AG08395 (cell line): ENCODE results near the gene ZMYM4.

ENCODE experiments used
- DNase-seq: peaks from one replicate; pipeline ENCODE4 v3.0.0; 2012; ENCODE audit warnings: mixed read lengths, low spot score

Gene ZMYM4

DNA sequence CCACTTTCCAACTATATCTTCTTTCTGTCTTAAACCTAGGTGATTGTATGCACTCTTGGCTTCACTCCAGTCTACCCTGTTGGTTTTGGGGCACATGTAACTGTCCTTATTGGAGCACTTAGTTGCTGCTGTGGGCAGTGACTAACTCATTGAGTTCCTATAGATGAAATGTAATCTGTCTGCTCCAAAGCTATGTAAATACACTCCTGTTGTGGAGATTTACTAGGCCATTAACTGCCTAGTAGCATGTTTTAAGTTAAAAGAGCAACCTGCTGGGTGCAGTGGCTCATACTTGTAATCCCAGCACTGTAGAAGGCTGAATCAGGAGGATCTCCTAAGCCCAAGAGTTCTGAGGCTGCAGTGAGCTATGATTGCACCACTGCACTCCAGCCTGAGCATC, 137.6 kb downstream of the ZMYM4 start:
- DNase-seq: no peak

DNA sequence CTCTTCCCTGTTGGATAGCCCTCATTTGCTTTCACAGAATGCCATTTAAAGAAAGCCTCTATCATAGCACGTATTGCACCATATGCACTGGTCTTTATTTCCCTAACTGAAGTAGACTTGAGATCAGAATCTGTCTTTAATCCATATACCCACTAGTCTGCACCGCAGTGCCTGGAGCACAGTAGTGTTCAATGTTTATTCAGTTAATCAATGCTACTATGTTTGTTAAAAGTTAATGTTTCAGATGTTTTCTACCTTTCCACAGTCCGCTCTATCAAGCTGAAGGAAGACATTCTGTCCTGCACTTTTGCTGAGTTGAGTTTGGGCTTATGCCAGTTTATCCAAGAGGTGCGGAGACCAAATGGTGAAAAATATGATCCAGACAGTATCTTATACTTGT, 139.2 kb downstream of the ZMYM4 start:
- no peak for DNase-seq

DNA sequence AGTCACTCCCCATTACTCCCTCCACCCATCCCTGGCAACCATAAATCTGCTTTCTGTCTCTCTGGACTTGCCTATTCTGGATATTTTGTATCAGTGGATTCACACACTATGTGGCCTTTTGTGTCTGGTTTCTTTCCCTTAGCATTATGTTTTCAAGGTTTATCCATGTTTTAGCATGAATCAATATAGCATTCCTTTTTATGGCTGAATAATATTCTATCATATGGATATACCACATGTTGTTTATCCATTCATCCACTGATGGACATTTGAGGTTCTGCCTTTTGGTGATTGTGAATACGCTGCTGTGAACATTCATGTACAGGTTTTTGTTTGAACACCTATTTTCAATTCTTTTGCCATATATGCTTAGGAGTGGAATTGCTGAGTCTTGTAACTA, 140.4 kb downstream of the ZMYM4 start:
- no peak for DNase-seq

DNA sequence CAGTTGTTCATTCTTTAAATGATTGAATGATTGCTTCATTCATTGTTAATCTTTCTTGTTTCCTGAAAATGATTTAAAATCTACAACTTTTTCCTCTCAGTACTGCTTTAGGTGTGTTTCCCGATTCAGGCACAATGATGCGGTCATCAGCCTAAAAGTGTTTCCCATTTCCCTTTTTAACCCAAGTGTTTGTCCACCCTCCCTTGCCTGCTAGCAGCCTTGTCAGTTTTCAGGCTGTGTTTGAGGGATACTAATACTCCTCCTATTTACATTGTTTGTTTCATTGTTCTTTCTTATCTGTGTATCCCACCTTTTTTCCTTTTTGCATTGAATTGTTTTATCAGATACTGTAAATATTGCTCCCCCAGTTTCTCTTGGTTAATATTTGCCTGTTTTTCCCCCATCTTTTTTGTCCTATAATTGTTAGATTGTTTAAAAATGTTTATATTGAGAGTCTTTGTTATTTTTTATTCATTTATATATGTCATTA, 157.6 kb downstream of the ZMYM4 start:
- no peak for DNase-seq

DNA sequence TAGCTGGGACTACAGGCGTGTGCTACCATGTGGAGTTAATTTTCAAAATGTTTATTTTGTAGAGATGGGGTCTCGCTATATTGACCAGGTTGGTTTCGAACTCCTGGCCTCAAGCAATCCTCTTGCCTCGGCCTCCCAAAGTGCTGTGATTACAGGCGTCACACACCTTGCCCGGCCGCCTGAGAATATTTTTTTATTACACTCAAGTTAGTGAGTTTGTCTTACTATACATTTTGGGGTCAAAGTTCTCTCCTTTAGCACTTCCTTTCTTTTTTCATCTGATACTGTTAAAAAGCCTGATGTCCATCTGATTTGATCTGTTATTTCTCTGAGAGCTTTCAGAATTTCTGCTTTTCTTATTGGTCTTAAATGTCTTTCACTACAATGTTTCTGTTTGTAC, 159.9 kb downstream of the ZMYM4 start:
- no peak for DNase-seq

DNA sequence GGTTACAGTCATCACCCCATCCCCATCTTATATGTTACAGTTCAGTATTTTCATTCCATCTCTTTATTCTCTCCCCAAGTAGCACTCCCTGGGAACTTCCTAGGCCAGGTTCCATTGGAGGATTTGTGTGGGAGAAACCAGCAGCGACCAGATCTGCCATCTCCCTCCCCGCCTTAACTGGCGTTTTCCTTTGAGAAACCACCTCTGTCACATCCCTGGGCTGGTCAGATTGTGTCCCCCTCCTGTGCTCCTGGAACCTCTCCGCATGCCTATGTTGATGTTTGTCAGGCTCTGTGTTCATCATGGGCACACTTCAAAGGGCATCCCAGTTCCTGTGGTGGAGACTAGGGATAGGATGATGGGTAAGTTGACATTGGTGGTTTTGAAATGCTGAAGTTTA, 162.3 kb downstream of the ZMYM4 start:
- DNase-seq: no peak

DNA sequence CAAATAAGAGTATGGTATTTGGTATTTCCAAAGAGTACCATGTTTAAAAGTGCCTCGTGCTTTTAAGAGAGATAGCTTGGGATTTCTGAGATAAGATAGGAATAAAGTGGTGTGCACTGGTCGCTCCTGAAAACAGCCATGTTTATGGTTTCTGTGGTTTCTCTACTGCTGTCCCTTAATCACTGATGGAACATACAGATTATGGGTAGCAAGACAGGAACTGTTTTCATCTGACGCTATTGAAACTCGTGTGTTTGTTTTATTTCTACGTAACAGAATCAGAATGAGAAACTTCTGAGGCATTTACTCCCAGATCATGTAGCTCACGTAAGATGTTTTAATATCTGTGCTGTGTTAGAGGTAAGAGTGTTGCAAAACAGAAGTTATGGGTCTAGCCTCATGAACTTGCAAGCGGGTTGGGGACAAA, 162.7 kb downstream of the ZMYM4 start:
- DNase-seq: no peak

DNA sequence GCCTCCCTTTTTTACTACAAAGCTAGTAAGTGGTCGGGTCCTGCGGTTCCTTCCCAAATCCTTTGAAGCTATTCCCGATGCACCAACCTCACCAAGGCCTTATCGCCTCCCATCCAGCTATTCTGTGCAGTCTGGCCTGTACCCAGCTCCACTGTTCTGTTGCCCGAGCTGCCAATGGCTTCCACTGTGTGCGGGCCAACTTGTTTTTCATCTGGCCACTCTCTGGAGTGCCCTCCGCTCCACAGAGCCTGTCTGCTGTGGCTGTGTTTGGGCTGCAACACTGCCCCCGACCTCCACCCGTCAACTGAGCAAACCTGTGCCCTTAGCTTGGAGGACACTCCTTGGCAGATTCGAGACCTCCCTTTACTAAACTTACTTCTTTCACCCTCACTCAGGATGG, 163.7 kb downstream of the ZMYM4 start:
- no peak for DNase-seq

DNA sequence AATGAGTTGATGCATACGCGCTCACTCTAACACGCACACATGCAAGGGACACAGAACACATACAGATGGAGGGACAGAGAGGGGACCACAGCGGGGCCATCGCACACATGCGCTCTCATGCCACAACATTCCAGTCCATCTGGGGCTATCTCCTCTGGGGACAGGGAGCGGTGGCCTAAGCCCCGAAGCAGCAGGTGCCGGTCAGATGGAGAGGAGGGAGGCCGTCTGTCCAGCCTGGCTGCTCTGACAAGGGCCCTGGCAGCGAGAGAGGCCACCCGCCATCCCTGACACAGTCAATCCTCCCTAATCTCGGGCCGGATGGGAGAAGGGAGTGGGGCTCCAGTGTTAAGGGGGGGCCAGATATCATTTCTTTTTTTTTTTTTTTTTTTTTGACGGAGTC, 165.2 kb downstream of the ZMYM4 start:
- no peak for DNase-seq

DNA sequence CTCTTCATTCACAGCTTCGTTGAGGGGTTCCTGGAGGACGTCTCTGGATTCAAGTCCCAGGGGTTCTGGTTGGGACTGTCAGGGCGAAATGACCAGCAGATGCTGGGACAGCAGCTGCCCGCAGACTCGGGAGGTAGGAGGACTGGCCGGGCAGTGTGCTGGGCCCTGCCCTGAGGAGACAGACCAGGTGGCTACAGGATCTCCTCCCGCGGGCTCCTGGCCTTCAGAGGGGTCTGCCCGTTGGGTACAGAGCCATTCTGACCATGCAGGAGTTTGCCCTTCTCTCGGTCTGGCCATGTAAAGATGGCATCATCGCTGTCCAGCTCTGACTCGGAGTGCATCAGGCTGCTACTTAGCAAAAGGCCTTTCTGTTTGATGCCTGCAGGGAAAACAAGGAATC, 166.2 kb downstream of the ZMYM4 start:
- DNase-seq: no peak

DNA sequence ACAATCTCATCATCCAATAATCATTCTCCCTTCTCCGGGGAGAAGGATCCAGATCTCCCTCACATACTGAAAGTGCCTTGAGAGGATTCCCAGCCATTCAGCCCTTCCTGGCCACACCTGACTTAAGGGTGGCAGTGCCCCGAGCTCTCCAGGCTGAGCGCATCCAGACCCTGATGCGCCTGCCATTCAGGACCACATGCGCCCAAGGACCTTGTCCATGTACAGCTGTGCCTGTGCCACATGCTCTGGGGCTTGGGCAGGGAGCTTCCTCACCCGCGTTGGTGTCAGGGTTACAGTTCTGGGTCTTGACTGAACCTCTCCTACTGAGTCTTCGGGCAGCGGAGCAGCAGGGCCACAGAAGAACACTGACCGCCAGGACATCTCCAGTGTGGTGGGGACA, 167.6 kb downstream of the ZMYM4 start:
- no peak for DNase-seq

DNA sequence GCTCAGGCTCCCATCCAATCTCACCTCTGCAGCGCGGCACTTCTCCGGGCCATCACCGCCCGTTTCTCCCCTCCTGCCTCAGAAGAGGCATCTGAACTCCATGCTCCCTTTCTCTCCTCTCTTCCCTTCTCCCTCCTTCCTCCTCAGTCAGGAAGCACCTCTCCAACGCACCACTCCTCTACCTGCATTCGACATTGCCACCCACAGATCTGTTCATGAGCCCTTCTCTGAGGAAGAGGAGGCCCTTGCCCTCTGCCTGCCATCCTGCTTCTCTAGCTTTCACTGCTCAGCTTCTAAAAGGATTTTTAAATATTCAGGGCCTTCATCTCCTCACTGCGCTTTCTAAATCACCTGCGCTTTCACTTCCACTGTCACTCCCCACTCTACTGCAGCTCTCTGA, 168.7 kb downstream of the ZMYM4 start:
- no peak for DNase-seq

DNA sequence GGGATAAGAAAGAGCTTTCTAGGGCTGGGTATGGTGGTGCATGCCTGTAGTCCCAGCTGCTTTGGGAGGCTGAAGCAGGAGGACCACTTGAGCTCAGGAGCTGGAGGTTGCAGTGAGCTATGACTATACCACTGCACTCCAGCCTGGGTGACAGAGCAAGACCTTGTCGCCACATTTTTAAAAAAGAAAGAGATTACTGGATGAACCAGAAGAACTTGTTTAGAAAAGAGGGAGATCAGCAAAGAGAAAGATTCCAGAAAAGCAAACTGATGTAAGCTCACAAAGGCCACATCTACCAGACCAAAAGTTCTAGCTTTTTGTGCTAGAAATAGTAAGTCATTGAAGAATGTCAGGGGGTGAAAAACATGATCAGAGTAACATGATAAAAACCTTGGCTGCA, 171.1 kb downstream of the ZMYM4 start:
- no peak for DNase-seq

DNA sequence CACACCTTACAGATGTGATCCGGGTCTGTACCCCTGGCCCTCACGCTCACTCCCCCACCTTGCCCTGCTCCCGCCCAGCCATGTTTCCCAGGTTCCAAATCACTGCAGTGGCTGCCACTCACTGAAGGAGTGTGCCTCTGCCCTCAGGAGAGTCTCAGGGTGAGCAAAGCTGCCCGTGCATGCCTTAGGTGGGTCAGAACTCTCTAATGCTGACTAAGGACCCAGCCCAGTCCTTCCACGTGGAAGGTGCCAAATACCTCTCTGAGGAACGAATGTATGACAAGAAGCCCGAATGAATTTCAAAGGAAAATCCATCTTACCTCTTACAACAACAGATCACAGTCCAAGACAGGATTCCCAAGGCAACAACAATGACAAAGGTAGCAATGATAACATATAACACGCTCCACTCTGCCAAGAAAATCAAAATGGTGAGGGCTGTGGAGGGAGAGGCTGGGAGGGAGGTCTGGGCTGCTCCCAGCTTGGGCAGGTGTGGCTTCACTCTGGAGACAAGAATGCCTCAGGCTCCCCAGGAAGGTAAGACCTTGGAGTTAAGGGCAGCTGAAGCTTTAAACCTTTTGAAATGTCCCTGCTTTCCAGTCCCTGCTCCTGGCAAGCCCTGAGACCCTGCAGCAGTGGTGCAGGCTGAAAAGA, 173.5 kb downstream of the ZMYM4 start:
- DNase-seq: no peak

DNA sequence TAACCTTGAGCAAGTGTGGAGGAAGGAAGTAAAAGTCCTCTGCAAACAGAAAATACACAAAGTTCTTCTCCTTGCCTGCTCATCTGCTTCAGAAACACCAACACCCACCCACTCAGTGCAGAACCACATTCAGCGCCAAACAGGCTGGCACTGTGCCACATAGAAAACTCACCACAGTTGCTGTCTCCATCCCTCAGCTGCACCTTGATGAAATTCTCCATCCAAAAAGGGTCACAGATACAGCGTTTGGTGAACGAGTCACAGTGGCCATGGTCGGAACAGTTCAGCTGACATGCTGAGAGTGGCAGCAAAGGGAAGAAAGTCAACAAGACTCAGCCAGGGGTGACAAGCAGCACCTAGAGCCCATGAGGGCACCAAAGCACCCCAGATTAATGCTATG, 174.2 kb downstream of the ZMYM4 start:
- no peak for DNase-seq

DNA sequence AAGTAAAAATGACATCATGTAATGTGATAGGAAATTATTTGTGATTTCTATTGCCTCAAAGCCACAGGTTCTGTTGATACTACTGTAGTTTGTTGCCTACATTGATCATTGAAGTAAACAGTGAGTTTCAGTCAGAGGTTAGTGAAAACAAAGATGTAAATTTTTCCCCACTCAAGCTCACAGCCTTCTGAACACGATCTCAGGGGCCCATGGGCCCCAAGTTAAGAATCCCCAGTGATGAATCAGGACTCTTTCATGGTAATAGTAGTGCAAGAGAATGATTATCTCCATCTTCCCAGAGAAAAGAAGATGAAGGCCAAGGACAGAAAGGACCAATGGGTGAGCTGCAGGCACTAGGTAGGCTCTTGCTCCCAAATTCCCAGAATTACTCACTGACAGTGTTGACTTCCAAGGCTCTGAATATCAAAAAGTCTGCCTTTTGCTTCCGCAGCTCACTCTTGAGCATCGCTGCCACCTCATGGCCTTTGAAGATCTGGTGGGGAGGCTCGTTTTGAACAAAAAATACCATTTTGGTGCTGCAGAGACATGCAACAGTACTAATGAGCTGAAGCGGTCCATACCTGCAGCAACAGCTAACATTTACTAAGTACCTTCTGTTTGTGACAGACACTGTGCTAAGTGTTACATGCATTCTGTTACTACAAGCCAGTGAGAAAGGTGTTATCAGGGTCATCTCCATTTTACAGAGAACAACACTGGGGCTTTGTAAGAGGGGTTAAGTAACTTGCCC, 175.4 kb downstream of the ZMYM4 start:
- no peak for DNase-seq

DNA sequence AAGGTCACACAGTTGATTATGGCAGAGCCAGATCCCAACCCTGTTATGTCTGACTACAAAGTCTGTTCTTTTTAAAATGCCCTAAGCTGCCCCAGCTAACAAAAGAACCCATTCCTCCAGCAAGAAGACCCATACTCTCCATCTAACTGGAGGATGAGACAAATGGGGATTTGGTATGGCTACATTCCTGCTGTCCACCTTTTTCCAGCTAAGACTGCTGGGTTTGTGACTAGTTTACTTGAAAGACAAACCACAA, 175.9 kb downstream of the ZMYM4 start:
- DNase-seq: no peak

DNA sequence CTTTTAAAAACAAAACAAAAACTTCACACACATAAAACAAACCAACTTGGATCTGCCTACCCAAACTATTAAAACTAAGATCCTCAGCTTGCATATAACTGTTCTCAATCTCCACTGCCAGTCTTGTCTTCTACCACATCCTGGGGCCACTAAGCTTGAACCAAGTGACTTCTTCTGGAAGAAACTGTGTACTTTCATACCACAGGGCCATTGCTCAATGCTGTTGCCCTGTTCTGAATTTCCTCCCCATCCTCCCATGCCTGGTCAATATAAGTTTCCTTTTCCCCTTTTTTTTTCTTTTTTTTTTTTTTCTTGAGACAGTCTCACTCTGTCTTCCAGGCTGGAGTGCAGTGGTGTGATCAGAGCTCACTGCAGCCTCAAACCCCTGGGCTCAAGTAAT, 178.8 kb downstream of the ZMYM4 start:
- DNase-seq: no peak

DNA sequence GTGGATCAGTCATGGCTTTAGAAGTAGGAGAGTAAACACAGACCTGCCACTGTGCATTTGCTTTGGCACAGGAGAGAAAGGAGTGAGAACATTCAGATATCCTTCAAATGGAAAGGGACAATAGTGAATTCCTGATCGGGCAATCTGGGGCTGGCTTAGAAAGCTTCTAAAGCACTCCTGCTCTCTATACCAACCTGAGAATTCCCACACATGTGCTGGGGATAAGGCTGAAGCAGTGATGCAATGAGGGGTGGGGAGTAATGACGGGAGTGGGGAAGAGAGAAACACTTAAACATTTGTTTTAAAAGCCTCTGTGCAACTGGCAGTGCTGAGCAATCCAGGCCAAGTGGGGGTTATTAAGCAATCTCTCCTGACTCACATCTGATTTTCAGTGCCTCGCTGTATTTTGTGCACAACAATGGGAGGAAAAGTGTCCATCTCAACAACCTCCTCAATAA, 179.9 kb downstream of the ZMYM4 start:
- peak; percentile 90 for DNase-seq

DNA sequence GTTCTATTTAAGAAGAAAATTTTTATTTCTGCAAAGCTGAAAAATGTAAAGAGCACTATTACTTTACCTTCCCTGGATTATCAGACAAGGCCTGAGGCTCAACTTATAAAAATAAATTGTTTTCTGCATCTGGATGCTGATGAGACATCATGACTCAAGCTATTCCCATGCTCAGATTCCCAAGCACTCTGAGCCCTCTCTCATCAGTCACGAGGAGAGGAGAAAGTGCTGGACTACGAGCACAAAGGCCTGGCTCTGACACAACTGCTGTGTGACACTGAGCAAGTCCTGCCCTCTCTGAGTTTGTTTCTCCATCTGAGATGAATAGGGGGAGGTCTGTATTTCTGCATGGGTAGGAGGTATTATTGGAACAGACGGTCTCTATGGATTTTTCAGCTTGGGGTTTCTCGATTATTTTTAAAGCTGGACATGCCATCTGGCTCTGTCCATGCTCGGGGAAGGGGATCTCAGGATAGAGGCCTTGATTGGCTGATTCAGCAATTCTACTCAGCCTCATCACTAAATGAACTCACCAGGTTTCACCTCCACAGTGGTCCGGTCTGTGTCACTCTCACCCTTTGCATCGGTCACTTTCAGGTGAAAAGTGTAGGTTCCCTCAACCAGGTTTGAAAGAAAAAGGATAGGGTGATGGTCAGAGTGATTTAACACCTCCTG, 181.0 kb downstream of the ZMYM4 start:
- peak; percentile 91 for DNase-seq

DNA sequence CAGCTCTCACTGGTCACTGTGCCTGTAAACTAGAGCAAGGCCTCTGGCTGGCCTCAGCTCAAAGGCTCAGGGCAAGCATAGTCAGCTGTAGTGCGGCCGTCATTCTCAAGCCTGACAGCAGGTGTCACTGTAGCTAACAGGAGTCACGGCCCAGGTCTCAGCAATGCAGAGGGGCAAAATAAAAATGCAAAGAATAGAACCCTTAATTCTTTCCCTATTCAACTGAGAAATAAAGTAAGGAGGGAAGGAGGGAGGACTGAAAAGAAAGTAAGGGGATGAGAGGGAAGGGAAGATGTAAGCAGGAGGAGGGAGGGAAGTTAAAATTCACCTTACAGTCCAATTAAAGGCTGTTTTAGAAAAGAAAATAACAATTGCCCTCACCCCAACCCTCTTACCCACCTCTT, 182.6 kb downstream of the ZMYM4 start:
- peak; percentile 74 for DNase-seq

DNA sequence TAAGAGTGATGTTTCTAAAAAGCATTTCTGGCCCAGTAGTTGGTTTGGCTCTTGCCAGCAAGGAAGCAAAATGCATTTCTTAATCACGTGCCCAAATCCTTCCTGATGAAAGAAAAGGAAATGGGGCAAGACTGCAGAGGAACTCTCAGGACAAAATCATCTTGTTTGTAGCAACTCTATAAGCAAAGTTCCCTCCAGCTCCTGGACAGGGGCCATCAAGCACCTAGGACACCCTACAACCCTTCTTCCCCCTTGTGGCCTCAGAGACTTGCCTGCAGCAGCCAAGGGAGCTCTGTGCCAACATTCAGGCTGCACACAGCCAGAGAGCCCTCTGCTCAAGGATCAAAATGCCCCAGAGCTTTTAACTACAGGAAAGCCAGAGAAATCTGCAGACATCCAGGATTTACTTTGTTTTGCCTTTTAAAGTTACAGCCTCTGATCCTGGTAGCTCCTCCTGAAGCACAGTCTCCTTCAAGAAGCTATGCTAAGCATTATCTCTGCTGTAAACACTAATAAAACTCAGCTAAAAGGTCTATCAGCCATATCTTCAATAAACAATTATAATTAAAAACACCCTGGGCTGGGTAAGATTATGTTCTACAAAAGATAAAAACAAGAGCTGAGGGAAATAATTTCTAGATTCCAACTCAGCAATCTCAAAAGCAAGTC, 183.7 kb downstream of the ZMYM4 start:
- DNase-seq: peak; percentile 54

DNA sequence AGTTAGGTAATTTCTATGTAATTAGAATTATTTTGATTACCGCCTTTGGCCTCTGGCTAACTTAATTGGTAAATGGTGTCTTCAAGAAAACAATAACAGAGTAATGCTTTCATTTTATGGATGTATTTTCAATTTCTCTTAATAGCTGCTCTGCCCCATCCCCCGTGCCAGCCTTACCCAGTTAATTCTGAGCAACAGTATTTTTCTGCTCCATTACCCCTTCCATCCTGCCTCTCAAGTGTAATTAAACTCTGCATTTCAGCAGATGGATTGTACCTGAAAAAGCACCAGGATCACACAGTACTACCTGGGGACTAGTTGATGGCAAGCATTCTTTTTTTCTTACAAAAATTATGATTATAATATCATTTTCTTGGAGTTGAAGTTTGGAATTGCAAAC, 184.5 kb downstream of the ZMYM4 start:
- no peak for DNase-seq
